Progenitor cell of endocrine pancreas (in vitro differentiated cells): Measurements from ENCODE around the gene DPH2. TPM values are rescaled to one million over a fixed set of nuclear protein-coding genes. Genes with fewer than 3 reads are reported as not detected.

Experiments
- DNase-seq: peaks from one replicate; pipeline ENCODE4 v3.0.0; 2021; ENCODE audit warnings: low spot score; ENCODE audit not compliant: unreplicated experiment
- H3K27ac Mint-ChIP-seq: 2 replicates; pipeline ENCODE4 v1.8.0; 2021; ENCODE audit warnings: mild to moderate bottlenecking, moderate library complexity, mixed read lengths
- H3K27me3 Mint-ChIP-seq: 2 replicates; pipeline ENCODE4 v1.8.0; 2021; ENCODE audit warnings: mixed read lengths
- H3K36me3 Mint-ChIP-seq: 2 replicates; pipeline ENCODE4 v1.8.0; 2022; ENCODE audit warnings: mixed read lengths; ENCODE audit not compliant: insufficient read depth
- H3K4me1 Mint-ChIP-seq: 2 replicates; pipeline ENCODE4 v1.8.0; 2021; ENCODE audit warnings: low read depth, mixed read lengths
- H3K4me3 Mint-ChIP-seq: 2 replicates; pipeline ENCODE4 v1.8.0; 2021; ENCODE audit warnings: low read depth, mild to moderate bottlenecking, moderate library complexity, mixed read lengths
- H3K9me3 Mint-ChIP-seq: 2 replicates; pipeline ENCODE4 v1.8.0; 2021; ENCODE audit warnings: low read depth, mixed read lengths
- CTCF ChIP-seq: fragments of 200-600 bp; sonication (generic); IDR thresholded peaks from one replicate; pipeline ENCODE4 v1.5.0; 2021; ENCODE audit warnings: antibody characterized with exemption, mild to moderate bottlenecking; ENCODE audit not compliant: unreplicated experiment
- total RNA-seq: library from RNA; stranded (reverse); gene quantifications from 2 replicates; pipeline ENCODE4 v1.2.1, GENCODE V29; 2021

Gene DPH2
- total RNA-seq, 1 donor from 2014 or later = 25.4 TPM

- Mint-ChIP-seq H3K4me1 (peaks cover 36% of the 10 kb centered on the region), H3K4me3 (peak overlapping the region; percentile 88), H3K27me3 (no peaks in the 10 kb centered on the region), H3K9me3 (no peaks in the 10 kb centered on the region), H3K27ac (peak overlapping the region; percentile 96), H3K36me3 (no peaks in the 10 kb centered on the region)
- no peak for DNase-seq
- no peak for TF ChIP-seq CTCF
Observed at GRCh38 chr1:43991200-43991475, 21.3 kb downstream of the DPH2 start.

GRCh38 chr1:43991476-43992231 is 21.8 kb downstream of the DPH2 start, which contains the start of gene CCDC24:
CCDC24 (plus strand) TSS chr1:43991599; CDS start chr1:43991879, 280 bp downstream.
- H3K27ac Mint-ChIP-seq = peak within 1 kb of the TSS; percentile 96
- H3K27me3 Mint-ChIP-seq = no peaks in the 10 kb centered on the region
- peaks cover 35% of the 10 kb centered on the region for H3K4me1 Mint-ChIP-seq
- DNase-seq = peak; percentile 61
- TF ChIP-seq CTCF = no peak
- peak within 1 kb of the TSS; percentile 88 for H3K4me3 Mint-ChIP-seq
- no peaks in the 10 kb centered on the region for H3K36me3 Mint-ChIP-seq
- H3K9me3 Mint-ChIP-seq = no peaks in the 10 kb centered on the region

- Mint-ChIP-seq H3K27me3 (no peaks in the 10 kb centered on the region), H3K4me3 (peak overlapping the region; percentile 88), H3K4me1 (peaks cover 34% of the 10 kb centered on the region), H3K9me3 (no peaks in the 10 kb centered on the region), H3K36me3 (no peaks in the 10 kb centered on the region), H3K27ac (peak overlapping the region; percentile 96)
- no peak for TF ChIP-seq CTCF
- DNase-seq = no peak
Observed at GRCh38 chr1:43992232-43992995, 22.6 kb downstream of the DPH2 start.

- H3K4me3 Mint-ChIP-seq = no peak overlapping the region
- peaks cover 37% of the 10 kb centered on the region for H3K4me1 Mint-ChIP-seq
- no peak for TF ChIP-seq CTCF
- no peaks in the 10 kb centered on the region for H3K27me3 Mint-ChIP-seq
- no peaks in the 10 kb centered on the region for H3K9me3 Mint-ChIP-seq
- H3K27ac Mint-ChIP-seq = no peak overlapping the region
- DNase-seq = no peak
- no peaks in the 10 kb centered on the region for H3K36me3 Mint-ChIP-seq
Observed at GRCh38 chr1:43993206-43993914, 23.6 kb downstream of the DPH2 start.

GRCh38 chr1:43994071-43994470 is 24.3 kb downstream of the DPH2 start:
- Mint-ChIP-seq H3K27ac (no peak overlapping the region), H3K27me3 (no peaks in the 10 kb centered on the region), H3K36me3 (peaks cover 3% of the 10 kb centered on the region), H3K4me3 (no peak overlapping the region), H3K9me3 (no peaks in the 10 kb centered on the region), H3K4me1 (peaks cover 41% of the 10 kb centered on the region)
- DNase-seq = no peak
- no peak for TF ChIP-seq CTCF
